HG02571 (cell line): ENCODE data around the gene NIPA2.

Source experiments
- ATAC-seq: cut with Tn5 transposase; IDR thresholded peaks from one replicate; pipeline ENCODE4 v1.9.1; 2021; ENCODE audit warnings: mild to moderate bottlenecking, moderate library complexity; ENCODE audit not compliant: unreplicated experiment

Gene NIPA2

DNA sequence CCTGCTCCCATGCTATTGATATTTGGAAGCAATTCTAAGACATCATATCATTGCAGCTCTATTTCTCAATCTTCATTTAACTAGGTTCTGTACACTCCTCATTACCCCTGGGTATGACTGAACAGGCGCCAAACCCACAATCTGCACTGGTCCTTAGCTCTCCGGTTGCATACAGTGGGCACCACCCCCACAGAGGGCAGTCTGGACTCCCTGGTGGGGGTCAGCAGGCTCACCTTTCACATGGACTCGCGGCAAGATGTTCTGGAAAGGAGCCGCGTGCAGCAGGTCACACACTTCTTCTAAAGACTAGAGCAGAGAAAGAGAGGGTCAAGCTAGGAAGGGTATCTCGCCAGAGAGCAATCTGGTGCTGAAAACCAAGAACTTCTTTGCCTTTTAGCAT, 36.5 kb downstream of the NIPA2 start:
- ATAC-seq = no peak

GRCh38 chr15:22877117-22877516, 38.7 kb downstream of the NIPA2 start:
- ATAC-seq = no peak

DNA sequence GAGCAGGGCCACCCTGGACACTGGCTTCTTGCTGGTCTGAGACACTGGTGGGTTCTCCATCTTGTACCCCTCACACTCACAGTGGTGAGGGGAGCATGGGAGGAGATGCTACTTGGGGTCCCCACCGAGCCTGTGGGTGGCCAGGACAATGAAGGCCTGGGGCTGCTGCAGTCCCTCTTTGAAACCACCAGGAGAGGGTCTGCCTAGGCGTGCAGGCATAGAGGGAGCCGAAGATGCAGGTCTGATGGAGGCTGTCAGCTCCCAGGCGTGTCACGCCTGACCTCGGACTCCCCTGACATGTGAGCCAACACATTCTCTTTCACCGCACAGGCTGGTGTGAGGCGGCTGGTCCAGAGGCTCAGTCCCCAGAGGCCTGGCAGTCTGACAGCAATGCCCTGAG, 39.1 kb downstream of the NIPA2 start:
- ATAC-seq = no peak

GRCh38 chr15:22878103-22878502, 39.6 kb downstream of the NIPA2 start:
- no peak for ATAC-seq

GRCh38 chr15:22880068-22880980, 41.9 kb downstream of the NIPA2 start:
- ATAC-seq = no peak

GRCh38 chr15:22880981-22881738, 42.7 kb downstream of the NIPA2 start:
- ATAC-seq = no peak

DNA sequence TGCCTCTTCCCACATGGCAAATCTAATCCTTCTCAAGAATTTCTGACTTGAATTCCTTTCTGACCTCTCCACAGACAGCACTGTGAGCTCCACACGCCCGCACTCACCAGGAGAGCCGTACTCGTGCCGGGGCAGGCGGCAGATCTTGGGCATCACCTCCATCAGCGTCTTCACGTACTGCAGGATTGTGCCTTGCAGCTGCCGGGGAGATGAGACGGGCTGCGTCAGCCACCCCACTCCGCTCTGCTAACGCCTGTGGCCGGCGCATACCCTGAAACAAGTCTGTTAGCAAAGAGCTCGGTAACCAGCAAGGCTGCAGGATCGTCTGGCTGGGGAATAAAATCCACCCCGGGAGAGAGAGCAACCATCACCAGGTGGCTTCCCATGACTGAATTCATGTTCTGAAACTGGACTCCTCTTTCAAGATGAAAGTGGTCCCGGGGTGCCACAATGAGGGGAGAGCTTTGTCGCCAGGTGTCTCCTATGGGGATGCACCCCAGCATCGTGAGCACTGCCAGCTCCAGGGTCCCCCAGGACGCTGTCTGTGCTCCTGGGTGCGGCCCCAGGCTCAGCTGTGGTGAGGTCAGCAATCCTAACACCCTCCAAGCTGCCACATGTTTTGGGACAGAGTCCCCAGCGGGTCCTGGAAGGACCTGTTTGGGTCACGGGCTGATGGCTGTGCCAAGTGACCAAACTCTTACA, 43.4 kb downstream of the NIPA2 start:
- no peak for ATAC-seq

DNA sequence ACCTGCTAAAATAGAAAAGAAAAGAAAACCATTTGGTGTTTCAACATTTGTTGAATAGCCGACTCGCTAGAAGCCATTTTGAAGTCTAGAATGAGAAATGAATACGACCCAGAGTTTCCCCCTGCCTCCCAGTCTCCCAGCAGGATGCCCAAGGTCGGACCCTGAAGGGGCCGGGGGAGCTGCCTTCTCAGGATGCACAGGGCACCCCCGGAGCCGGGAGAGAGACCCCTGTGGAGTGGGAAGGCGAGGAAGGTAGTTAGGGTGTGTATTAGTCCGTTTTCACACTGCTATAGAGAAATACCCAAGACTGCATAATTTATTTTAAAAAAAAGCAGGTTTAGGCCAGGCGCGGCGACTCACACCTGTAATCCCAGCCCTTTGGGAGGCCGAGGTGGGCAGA, 44.7 kb downstream of the NIPA2 start:
- no peak for ATAC-seq

DNA sequence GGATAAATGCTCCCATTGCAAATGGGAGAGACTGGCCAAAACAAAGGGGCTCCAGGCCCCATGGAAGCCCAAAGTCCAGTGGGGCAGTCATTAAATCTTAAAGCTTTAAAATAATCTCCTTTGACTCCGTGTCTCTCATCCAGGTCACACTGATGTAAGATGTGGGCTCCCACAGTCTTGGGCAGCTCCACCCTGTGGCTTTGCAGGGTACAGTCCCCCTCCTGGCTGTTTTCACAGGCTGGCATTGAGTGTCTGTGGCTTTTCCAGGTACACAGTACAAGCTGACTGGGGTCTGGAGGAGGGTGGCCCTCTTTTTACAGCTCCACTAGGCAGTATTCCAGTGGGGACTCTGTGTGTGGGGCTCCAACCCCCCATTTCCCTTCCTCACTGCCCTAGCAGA, 45.9 kb downstream of the NIPA2 start:
- no peak for ATAC-seq

- ATAC-seq = no peak
Observed at GRCh38 chr15:22885120-22885519, 46.7 kb downstream of the NIPA2 start.

DNA sequence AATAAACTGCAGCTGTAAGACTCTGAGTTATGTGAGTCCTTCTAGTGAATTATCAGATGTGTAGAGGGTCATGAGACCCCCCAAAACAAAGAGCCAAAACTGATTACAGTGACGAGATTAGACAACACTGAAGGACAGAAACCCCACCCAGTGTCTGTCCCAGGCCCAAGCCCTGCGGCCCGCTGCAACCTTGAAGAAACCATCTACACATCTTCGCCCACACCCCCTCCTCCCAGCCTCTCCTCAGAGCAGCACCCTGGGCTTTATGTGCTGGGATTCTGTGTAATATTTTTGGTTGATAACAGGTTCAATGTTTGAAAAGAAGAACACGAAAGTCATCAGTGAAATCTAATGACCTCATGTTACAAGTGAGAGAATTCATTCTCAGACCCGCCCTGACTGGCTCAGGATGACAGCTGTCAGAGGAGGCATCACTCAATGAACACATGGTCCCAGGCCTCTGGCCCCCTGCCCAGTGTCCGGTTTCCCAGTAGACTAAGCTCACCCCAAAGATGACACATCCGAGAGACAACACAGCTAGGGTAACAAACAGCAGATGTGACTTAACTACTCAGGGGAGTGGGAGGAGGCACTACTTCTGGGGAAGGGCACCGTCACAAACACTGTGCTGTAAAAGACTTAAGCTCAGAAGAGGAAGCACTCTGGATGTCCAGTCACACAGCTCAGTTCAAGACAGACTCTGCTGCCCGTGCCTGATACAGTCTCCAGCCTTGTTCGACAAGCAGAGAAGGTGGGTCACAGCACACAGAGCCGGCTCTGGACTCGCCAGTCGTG, 48.9 kb downstream of the NIPA2 start:
- ATAC-seq = no peak

- ATAC-seq = no peak
Observed at GRCh38 chr15:22888120-22888859, 49.8 kb downstream of the NIPA2 start.

- ATAC-seq = no peak
Observed at GRCh38 chr15:22889146-22889818, 50.8 kb downstream of the NIPA2 start.

GRCh38 chr15:22890296-22890695, 51.8 kb downstream of the NIPA2 start:
- ATAC-seq = no peak

DNA sequence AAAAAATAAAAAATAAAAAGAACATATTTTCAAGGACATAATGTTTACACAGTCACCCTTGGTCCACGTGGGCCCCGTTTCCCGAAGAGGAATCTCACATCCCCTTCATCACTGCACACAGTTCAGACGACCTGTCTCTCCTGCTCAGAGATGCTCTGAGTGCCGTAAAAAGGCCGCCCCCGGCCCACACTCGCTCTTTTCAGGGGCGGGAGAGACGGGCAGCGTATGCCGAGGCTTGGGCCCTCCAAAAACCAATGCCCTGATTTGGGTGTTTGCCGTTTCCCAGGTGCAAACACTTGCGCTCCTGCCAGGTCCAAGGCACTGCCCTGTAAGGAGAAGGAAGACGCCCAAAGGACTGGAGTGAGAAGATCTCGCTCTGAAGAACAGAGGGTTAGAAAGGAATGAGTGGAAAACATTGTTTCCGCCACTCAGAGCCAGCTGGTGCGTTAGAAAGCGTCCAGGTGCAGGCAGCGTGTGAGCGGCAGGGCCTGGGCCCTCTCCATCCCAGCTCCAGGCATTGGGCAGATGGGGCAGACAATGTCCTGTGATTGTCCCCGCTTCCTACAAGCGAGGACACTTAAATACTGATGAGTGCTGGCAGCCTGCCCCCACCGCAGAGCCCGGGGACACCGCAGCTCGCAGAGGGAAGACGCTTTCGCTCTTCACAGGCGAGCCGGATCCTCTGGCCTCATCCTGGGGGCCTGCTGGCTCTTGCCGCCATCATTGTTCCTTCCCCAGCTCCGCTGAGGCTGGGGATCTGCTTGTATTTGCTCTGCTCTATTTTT, 53.2 kb downstream of the NIPA2 start:
- no peak for ATAC-seq

DNA sequence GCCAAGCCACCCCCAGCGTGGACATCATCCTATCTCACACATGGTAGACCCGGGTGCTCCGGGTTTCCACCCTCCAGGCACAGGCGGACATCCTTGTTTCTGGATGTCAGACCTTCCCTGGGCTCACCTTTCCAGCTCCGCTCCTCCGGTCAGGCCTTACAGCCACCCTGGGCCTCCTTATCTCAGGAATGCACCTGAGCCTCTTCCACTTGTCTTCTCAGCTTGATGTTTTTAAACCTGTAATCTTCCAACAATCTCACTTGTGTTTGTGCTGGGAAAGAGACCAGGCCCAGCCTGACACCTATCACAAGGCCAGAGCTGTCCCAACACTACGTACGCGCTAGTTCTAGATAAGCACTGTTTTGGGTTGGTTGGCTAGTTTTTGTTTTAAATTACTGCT, 53.9 kb downstream of the NIPA2 start:
- no peak for ATAC-seq

DNA sequence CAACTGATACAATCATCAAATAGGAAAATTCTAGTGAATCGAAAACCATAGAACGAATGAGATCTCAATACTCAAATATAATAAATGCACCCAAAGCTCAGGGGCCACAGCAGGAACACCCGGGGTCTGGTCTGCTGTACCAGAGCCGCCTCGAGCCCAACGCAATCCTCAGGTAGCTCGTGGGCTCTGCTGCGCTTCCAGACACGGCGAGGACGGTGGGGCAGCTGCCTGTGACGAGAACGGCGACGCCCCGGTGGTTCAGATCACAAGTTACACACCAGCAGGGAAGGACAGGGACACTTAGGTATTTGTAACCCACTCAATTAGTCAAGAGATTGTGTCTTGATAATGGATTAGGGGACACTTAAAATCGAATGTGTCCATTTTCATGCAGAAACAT, 54.6 kb downstream of the NIPA2 start:
- ATAC-seq = no peak

GRCh38 chr15:22893881-22894280, 55.4 kb downstream of the NIPA2 start:
- no peak for ATAC-seq
